LNCaP clone FGC (cell line): ENCODE measurements around the gene HAUS6.
"Not testable (repeated sequence)": the region's sequence is repeated elsewhere in the genome, so short reads cannot be mapped to it uniquely, and the experiment has no call there.

ENCODE experiments used
- DNase-seq: peaks from one replicate; pipeline ENCODE4 v3.0.0-alpha.2; 2011; ENCODE audit warnings: low read depth
- H3K4me3 ChIP-seq: 2 replicates; pipeline ENCODE4 v1.5.1; 2011; ENCODE audit warnings: mild to moderate bottlenecking, low read depth, low read length, control low read depth
- TF ChIP-seq, protein P1 (sequence below): IDR thresholded peaks from 2 replicates; pipeline ENCODE4 v1.5.1; 2012; ENCODE audit warnings: mild to moderate bottlenecking; ENCODE audit not compliant: control insufficient read depth, insufficient read depth; ENCODE audit errors: extremely low read depth

HAUS6 gene, protein sequence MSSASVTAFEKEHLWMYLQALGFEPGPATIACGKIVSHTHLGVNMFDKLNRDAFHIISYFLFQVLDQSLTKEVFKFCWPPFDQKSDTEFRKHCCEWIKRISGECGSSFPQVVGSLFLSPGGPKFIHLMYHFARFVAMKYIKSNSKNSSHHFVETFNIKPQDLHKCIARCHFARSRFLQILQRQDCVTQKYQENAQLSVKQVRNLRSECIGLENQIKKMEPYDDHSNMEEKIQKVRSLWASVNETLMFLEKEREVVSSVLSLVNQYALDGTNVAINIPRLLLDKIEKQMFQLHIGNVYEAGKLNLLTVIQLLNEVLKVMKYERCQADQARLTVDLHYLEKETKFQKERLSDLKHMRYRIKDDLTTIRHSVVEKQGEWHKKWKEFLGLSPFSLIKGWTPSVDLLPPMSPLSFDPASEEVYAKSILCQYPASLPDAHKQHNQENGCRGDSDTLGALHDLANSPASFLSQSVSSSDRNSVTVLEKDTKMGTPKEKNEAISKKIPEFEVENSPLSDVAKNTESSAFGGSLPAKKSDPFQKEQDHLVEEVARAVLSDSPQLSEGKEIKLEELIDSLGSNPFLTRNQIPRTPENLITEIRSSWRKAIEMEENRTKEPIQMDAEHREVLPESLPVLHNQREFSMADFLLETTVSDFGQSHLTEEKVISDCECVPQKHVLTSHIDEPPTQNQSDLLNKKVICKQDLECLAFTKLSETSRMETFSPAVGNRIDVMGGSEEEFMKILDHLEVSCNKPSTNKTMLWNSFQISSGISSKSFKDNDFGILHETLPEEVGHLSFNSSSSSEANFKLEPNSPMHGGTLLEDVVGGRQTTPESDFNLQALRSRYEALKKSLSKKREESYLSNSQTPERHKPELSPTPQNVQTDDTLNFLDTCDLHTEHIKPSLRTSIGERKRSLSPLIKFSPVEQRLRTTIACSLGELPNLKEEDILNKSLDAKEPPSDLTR

GRCh38 chr9:19102631-19103345 lies at the start of gene HAUS6:
Gene HAUS6 (minus strand): TSS chr9:19102904. CDS start chr9:19102651, 253 bp downstream.
- DNase-seq = peak; percentile 93
- TF ChIP-seq, protein P1, sequence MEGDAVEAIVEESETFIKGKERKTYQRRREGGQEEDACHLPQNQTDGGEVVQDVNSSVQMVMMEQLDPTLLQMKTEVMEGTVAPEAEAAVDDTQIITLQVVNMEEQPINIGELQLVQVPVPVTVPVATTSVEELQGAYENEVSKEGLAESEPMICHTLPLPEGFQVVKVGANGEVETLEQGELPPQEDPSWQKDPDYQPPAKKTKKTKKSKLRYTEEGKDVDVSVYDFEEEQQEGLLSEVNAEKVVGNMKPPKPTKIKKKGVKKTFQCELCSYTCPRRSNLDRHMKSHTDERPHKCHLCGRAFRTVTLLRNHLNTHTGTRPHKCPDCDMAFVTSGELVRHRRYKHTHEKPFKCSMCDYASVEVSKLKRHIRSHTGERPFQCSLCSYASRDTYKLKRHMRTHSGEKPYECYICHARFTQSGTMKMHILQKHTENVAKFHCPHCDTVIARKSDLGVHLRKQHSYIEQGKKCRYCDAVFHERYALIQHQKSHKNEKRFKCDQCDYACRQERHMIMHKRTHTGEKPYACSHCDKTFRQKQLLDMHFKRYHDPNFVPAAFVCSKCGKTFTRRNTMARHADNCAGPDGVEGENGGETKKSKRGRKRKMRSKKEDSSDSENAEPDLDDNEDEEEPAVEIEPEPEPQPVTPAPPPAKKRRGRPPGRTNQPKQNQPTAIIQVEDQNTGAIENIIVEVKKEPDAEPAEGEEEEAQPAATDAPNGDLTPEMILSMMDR = 0 out of 2 replicates have a peak, but pooled peaks have one; percentile 1
- H3K4me3 ChIP-seq = peak within 1 kb of the TSS; percentile 97

DNA sequence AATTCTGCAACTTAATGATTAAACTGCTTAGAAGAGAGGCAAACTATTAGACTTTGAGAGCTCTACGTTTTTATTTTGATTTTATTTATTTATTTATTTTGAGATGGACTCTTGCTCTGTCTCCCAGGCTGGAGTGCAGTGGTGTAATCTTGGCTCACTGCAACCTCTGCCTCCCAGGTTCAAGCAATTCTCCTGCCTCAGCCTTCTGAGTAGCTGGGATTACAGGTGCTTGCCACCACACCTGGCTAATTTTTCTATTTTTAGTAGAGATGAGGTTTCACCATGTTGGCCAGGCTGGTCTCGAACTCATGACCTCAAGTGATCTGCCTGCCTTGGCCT lies 49.4 kb upstream of the HAUS6 start:
- DNase-seq, H3K4me3 ChIP-seq: not testable (repeated sequence)

GRCh38 chr9:19151425-19152159 lies 48.9 kb upstream of the HAUS6 start:
- TF ChIP-seq, protein P1 = no peak
- no peak for DNase-seq
- no peak overlapping the region for H3K4me3 ChIP-seq

GRCh38 chr9:19149230-19149629 lies 46.5 kb upstream of the HAUS6 start:
- no peak overlapping the region for H3K4me3 ChIP-seq
- no peak for DNase-seq
- TF ChIP-seq, protein P1 = no peak

- DNase-seq = no peak
- H3K4me3 ChIP-seq = no peak overlapping the region
- TF ChIP-seq, protein P1 = no peak
Measured at GRCh38 chr9:19148187-19148586, 45.5 kb upstream of the HAUS6 start.

- H3K4me3 ChIP-seq = no peak overlapping the region
- TF ChIP-seq, protein P1 = no peak
- no peak for DNase-seq
Measured at GRCh38 chr9:19146441-19147024, 43.8 kb upstream of the HAUS6 start.
